Liver (tissue), 9 donors: ENCODE measurements around the gene GUCA2A. TPM values are rescaled to one million over a fixed set of nuclear protein-coding genes. Genes with fewer than 3 reads are reported as not detected.

Source experiments
- DNase-seq: peaks from one replicate; pipeline ENCODE4 v3.0.0-alpha.2; 2017; ENCODE audit warnings: low spot score
- H3K27ac ChIP-seq, 2 donors: one replicate each; pipeline ENCODE4 v1.7.0; 2013; ENCODE audit warnings: inconsistent platforms in 2 of 2, low read length in 2 of 2, control low read depth in 1 of 2, low read depth in 1 of 2, mild to moderate bottlenecking in 1 of 2
- H3K27me3 ChIP-seq, 4 donors: one replicate each; pipeline versions ENCODE4 v1.6.1 to v1.7.0; 2013; ENCODE audit warnings: low read length in 3 of 4, inconsistent platforms in 1 of 4, mild to moderate bottlenecking in 1 of 4, moderate library complexity in 1 of 4; ENCODE audit not compliant: control insufficient read depth in 4 of 4, insufficient read depth in 4 of 4
- H3K36me3 ChIP-seq, 4 donors: one replicate each; pipeline versions ENCODE4 v1.6.1 to v1.7.0; 2013; ENCODE audit warnings: low read length in 3 of 4, mild to moderate bottlenecking in 3 of 4, low read depth in 1 of 4, moderate library complexity in 1 of 4; ENCODE audit not compliant: control insufficient read depth in 4 of 4, insufficient read depth in 3 of 4
- H3K4me1 ChIP-seq, 4 donors: one replicate each; pipeline versions ENCODE4 v1.6.1 to v1.7.0; 2013; ENCODE audit warnings: low read length in 3 of 4, mild to moderate bottlenecking in 3 of 4, moderate library complexity in 1 of 4; ENCODE audit not compliant: control insufficient read depth in 4 of 4, insufficient read depth in 4 of 4
- H3K4me3 ChIP-seq, 3 donors: one replicate each; pipeline versions ENCODE4 v1.6.1 to v1.7.0; 2013; ENCODE audit warnings: low read length in 3 of 3, control low read depth in 1 of 3, low read depth in 1 of 3, mild to moderate bottlenecking in 1 of 3
- H3K9ac ChIP-seq, 2 donors: one replicate each; pipeline ENCODE4 v1.7.0; 2013; ENCODE audit warnings: low read length in 2 of 2, mild to moderate bottlenecking in 2 of 2, moderate library complexity in 2 of 2, control low read depth in 1 of 2, low read depth in 1 of 2
- H3K9me3 ChIP-seq, 4 donors: one replicate each; pipeline versions ENCODE4 v1.6.1 to v1.7.0; 2013; ENCODE audit warnings: low read length in 3 of 4; ENCODE audit not compliant: control insufficient read depth in 4 of 4
- EGR1 ChIP-seq, 2 donors: IDR thresholded peaks; 2 replicates each; pipeline ENCODE4 v1.6.1; 2016 to 2018; ENCODE audit warnings: antibody characterized with exemption in 2 of 2, low read depth in 2 of 2
- FOXA2 ChIP-seq: IDR thresholded peaks from 2 replicates; pipeline ENCODE4 v1.6.1; 2016; ENCODE audit warnings: antibody characterized with exemption
- GABPA ChIP-seq, 2 donors: IDR thresholded peaks in 1 of 2; conservative IDR thresholded peaks in 1 of 2; 2 replicates each; pipeline ENCODE4 v1.6.1; 2016; ENCODE audit warnings: antibody characterized with exemption in 2 of 2, mild to moderate bottlenecking in 1 of 2, moderate library complexity in 1 of 2
- HNF4A ChIP-seq, 2 donors: conservative IDR thresholded peaks; 2 replicates each; pipeline ENCODE4 v1.6.1; 2016; ENCODE audit warnings: antibody characterized with exemption in 2 of 2, mild to moderate bottlenecking in 2 of 2
- HNF4G ChIP-seq: IDR thresholded peaks from 2 replicates; pipeline ENCODE4 v1.6.1; 2016; ENCODE audit warnings: antibody characterized with exemption
- JUND ChIP-seq, 2 donors: IDR thresholded peaks; 2 replicates each; pipeline ENCODE4 v1.6.1; 2016; ENCODE audit warnings: antibody characterized with exemption in 2 of 2
- NR2F2 ChIP-seq: IDR thresholded peaks from 2 replicates; pipeline ENCODE4 v1.6.1; 2016; ENCODE audit warnings: antibody characterized with exemption
- RAD21 ChIP-seq, 2 donors: IDR thresholded peaks; 2 replicates each; pipeline ENCODE4 v1.6.1; 2016; ENCODE audit warnings: antibody characterized with exemption in 2 of 2, mild to moderate bottlenecking in 2 of 2
- RXRA ChIP-seq, 2 donors: IDR thresholded peaks; 2 replicates each; pipeline ENCODE4 v1.6.1; 2017 to 2018; ENCODE audit warnings: antibody characterized with exemption in 2 of 2, mild to moderate bottlenecking in 1 of 2
- SP1 ChIP-seq: IDR thresholded peaks from 2 replicates; pipeline ENCODE4 v1.6.1; 2018; ENCODE audit warnings: antibody characterized with exemption, mild to moderate bottlenecking
- TAF1 ChIP-seq: conservative IDR thresholded peaks from 2 replicates; pipeline ENCODE4 v1.6.1; 2016; ENCODE audit warnings: antibody characterized with exemption, mild to moderate bottlenecking
- YY1 ChIP-seq: IDR thresholded peaks from 2 replicates; pipeline ENCODE4 v1.6.1; 2016; ENCODE audit warnings: antibody characterized with exemption, mild to moderate bottlenecking
- WGBS: extraction: QIAGEN DNeasy Blood & Tissue Kit; methylation state at CpG from one replicate; pipeline ENCODE4 v1.1.7; 2013; 5-methylcytosine and 5-hydroxymethylcytosine counted together
- polyA plus RNA-seq, 2 donors: library from polyadenylated mRNA; stranded (reverse) in 1 of 2; unstranded in 1 of 2; fragments of 200-250 nt in 1 of 2; fragments of >200 nt in 1 of 2; fragmentation: Nextera tagmentation in 1 of 2; extraction: Ambion mirVana in 1 of 2; gene quantifications; one replicate each; pipeline versions ENCODE4 v1.2.1 to v1.2.3, GENCODE V29; 2013 to 2015
- total RNA-seq, 2 donors: library from RNA; depleted of rRNA; stranded (reverse); fragments of >200 nt; gene quantifications; one replicate each; pipeline ENCODE4 v1.2.3, GENCODE V29; 2014
- TF ChIP-seq, protein P1 (sequence below): fragments of 150-350 bp; IDR thresholded peaks from 2 replicates; pipeline ENCODE4 v1.5.1; 2017; ENCODE audit warnings: improper control_type of control experiment, low read depth, low read length; ENCODE audit not compliant: missing input control
- TF ChIP-seq, protein P2 (sequence below): IDR thresholded peaks from 2 replicates; pipeline ENCODE4 v1.6.1; 2016; ENCODE audit warnings: antibody characterized with exemption
- TF ChIP-seq, protein P3 (sequence below): IDR thresholded peaks from 2 replicates; pipeline ENCODE4 v1.6.1; 2016; ENCODE audit warnings: antibody characterized with exemption, mild to moderate bottlenecking
- TF ChIP-seq, protein P4 (sequence below): IDR thresholded peaks from 2 replicates; pipeline ENCODE4 v1.6.1; 2016; ENCODE audit warnings: antibody characterized with exemption
- donor health status: healthy.
- donor health status: healthy.
- donor health status: healthy.
- donor health status: healthy.
- donor health status: healthy.

The GUCA2A gene
- total and polyA plus RNA-seq, 4 donors, result not detected

DNA sequence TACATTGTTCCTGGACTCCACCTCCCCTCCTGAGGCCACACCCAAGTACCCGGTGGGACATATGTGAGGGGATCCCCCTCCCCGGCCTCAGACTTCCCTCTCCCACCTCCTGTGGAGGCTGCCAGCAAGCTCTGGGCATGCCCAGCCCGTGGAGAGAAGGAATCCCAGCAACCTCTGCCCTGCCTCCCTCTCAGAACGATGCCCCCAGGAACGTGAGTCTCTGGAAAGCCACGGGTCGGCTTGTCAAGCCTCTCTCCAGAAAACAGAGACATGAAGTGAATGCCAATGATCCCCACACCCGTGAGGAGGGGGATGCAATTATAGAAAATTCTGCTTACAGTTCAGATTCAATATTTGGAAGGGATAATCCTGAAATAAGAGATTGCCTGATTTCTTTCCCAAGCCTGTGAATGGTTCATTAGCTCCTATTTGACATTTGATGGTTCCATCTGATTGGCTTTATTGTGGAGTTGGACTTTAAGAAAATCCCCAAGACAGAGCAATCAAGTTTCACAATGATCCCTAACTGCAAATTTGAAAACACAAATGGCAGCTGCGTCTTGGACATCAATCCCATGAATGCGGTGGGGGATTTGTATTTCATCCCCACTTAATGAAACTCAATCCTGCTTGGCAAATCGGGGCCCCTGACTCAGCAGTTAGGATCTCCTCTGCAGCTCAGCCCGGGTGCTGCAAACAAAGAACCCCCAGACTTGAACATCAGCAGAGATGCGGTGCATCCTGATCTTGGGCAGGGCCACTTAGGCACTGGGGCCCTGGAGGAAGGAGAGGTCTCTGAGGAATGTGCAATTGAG is 20.4 kb downstream of the GUCA2A start:
- Histone ChIP-seq H3K9ac (no peak overlapping the region), H3K4me3 (no peak overlapping the region), H3K4me1 (peaks cover 0 to 12% (median 4%) of the 10 kb centered on the region in 4 donors), H3K27me3 (peaks cover 0 to 5% (median 2%) of the 10 kb centered on the region in 4 donors), H3K27ac (no peak overlapping the region), H3K9me3 (no peaks in the 10 kb centered on the region), H3K36me3 (no peaks in the 10 kb centered on the region)
- 59% methylated on average over 13 of the region's 13 CpGs for WGBS
- DNase-seq, result no peak
- TF ChIP-seq, protein P1, sequence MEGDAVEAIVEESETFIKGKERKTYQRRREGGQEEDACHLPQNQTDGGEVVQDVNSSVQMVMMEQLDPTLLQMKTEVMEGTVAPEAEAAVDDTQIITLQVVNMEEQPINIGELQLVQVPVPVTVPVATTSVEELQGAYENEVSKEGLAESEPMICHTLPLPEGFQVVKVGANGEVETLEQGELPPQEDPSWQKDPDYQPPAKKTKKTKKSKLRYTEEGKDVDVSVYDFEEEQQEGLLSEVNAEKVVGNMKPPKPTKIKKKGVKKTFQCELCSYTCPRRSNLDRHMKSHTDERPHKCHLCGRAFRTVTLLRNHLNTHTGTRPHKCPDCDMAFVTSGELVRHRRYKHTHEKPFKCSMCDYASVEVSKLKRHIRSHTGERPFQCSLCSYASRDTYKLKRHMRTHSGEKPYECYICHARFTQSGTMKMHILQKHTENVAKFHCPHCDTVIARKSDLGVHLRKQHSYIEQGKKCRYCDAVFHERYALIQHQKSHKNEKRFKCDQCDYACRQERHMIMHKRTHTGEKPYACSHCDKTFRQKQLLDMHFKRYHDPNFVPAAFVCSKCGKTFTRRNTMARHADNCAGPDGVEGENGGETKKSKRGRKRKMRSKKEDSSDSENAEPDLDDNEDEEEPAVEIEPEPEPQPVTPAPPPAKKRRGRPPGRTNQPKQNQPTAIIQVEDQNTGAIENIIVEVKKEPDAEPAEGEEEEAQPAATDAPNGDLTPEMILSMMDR, result no peak
- TF ChIP-seq, protein P2, sequence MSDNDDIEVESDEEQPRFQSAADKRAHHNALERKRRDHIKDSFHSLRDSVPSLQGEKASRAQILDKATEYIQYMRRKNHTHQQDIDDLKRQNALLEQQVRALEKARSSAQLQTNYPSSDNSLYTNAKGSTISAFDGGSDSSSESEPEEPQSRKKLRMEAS, result no peak

DNA sequence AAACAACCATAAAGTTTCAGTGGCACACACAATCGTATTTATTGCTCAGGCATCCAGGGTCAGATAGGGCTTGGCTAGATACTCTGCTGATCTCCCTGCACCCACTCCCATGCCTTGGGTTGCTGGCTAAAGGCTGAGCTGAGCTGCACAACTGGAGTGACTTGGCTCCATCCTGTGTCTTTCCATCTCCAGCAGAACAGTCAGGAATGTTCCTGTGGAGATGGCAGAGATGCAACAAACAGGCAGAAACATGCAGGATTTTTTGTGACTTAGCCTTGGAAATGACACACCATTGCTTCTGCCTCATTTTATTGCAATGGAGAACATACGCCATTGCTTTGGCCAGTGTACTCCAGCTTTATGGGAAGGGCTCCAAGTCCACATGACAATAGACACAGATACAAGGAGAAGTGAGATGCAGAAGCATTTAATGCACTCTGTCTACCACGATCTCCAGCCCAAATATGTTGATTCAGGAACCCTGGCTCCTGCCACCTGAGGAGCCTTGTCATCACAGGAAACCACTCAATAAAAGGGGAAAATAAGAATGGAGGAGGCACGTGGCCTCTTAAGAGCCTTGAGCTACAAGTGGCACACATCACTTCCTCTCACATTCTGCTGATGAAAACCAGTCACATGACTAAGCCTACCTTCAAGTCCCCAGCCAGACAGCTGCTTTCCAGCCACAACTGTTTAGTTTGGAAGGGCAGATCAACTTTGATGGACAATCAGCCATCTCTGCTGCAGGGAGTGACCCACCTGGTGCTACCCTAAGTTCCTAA is 21.5 kb downstream of the GUCA2A start:
- no peak overlapping the region for H3K27ac ChIP-seq
- WGBS, result 46% methylated on average over 4 of the region's 4 CpGs

More for the DNA sequence above, 21.5 kb downstream of the GUCA2A start:
- Histone ChIP-seq H3K4me1 (peaks cover 0 to 12% (median 4%) of the 10 kb centered on the region in 4 donors), H3K9ac (no peak overlapping the region), H3K4me3 (no peak overlapping the region), H3K36me3 (no peaks in the 10 kb centered on the region), H3K27me3 (peaks cover 0 to 5% (median 2%) of the 10 kb centered on the region in 4 donors), H3K9me3 (no peaks in the 10 kb centered on the region)
- TF ChIP-seq EGR1 (IDR thresholded peaks at IDR 0.05; ENCODE audit: low read depth in 2 of 2), result no peak
- TF ChIP-seq, protein P3, sequence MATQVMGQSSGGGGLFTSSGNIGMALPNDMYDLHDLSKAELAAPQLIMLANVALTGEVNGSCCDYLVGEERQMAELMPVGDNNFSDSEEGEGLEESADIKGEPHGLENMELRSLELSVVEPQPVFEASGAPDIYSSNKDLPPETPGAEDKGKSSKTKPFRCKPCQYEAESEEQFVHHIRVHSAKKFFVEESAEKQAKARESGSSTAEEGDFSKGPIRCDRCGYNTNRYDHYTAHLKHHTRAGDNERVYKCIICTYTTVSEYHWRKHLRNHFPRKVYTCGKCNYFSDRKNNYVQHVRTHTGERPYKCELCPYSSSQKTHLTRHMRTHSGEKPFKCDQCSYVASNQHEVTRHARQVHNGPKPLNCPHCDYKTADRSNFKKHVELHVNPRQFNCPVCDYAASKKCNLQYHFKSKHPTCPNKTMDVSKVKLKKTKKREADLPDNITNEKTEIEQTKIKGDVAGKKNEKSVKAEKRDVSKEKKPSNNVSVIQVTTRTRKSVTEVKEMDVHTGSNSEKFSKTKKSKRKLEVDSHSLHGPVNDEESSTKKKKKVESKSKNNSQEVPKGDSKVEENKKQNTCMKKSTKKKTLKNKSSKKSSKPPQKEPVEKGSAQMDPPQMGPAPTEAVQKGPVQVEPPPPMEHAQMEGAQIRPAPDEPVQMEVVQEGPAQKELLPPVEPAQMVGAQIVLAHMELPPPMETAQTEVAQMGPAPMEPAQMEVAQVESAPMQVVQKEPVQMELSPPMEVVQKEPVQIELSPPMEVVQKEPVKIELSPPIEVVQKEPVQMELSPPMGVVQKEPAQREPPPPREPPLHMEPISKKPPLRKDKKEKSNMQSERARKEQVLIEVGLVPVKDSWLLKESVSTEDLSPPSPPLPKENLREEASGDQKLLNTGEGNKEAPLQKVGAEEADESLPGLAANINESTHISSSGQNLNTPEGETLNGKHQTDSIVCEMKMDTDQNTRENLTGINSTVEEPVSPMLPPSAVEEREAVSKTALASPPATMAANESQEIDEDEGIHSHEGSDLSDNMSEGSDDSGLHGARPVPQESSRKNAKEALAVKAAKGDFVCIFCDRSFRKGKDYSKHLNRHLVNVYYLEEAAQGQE, result no peak
- no peak for TF ChIP-seq HNF4A (conservative IDR thresholded peaks at IDR 0.05)
- TF ChIP-seq NR2F2, result no peak
- no peak for TF ChIP-seq RAD21 (IDR thresholded peaks at IDR 0.05)
- no peak for TF ChIP-seq FOXA2
- TF ChIP-seq, protein P4, sequence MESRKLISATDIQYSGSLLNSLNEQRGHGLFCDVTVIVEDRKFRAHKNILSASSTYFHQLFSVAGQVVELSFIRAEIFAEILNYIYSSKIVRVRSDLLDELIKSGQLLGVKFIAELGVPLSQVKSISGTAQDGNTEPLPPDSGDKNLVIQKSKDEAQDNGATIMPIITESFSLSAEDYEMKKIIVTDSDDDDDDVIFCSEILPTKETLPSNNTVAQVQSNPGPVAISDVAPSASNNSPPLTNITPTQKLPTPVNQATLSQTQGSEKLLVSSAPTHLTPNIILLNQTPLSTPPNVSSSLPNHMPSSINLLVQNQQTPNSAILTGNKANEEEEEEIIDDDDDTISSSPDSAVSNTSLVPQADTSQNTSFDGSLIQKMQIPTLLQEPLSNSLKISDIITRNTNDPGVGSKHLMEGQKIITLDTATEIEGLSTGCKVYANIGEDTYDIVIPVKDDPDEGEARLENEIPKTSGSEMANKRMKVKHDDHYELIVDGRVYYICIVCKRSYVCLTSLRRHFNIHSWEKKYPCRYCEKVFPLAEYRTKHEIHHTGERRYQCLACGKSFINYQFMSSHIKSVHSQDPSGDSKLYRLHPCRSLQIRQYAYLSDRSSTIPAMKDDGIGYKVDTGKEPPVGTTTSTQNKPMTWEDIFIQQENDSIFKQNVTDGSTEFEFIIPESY, result no peak
- no peak for TF ChIP-seq YY1
- TF ChIP-seq GABPA (IDR thresholded peaks at IDR 0.05 in 1 of 2, conservative IDR thresholded peaks at IDR 0.05 in 1 of 2), result no peak
- TF ChIP-seq JUND (IDR thresholded peaks at IDR 0.05), result no peak
- TF ChIP-seq, protein P1, result no peak
- TF ChIP-seq, protein P2, result no peak
- TF ChIP-seq TAF1, result no peak
- TF ChIP-seq SP1, result no peak
- no peak for TF ChIP-seq HNF4G
- no peak for TF ChIP-seq RXRA (IDR thresholded peaks at IDR 0.05)
- DNase-seq, result no peak
